IPS DF 19.7 (cell line): ENCODE measurements around the gene TBX15.

ENCODE experiments used
- DNase-seq: peaks from one replicate; pipeline ENCODE4 v3.0.0-alpha.2; 2013; ENCODE audit warnings: low read depth, low spot score

TBX15 gene

GRCh38 chr1:119001181-119002027 is 13.3 kb upstream of the TBX15 start:
- no peak for DNase-seq

- no peak for DNase-seq
Observed at GRCh38 chr1:119000371-119001180, 12.4 kb upstream of the TBX15 start.

GRCh38 chr1:118999348-119000071 is 11.4 kb upstream of the TBX15 start:
- no peak for DNase-seq

GRCh38 chr1:118998171-118998570 is 10.0 kb upstream of the TBX15 start:
- DNase-seq, result no peak

DNA sequence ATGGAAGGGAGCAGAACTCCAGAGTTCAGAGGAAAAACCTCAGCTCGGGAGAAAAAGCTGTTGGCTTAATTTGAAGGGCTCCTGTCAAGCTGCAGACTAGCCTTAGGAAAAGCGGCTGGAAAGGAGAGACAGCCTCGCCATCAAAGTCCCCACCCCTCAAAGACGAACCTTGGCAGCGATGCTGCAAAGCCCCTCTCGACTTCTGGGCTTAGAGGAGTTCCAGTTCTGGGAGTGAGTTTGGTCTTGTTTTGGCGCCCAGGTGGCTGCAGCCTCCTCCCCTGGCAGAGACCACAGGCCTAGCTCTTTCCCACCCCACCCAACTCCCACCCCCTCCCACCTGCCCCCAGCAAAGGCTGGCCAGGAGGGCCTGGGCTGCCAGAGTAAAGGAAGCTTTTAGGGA is 9.1 kb upstream of the TBX15 start:
- no peak for DNase-seq

GRCh38 chr1:118995312-118996016 is 7.3 kb upstream of the TBX15 start:
- DNase-seq, result no peak

DNA sequence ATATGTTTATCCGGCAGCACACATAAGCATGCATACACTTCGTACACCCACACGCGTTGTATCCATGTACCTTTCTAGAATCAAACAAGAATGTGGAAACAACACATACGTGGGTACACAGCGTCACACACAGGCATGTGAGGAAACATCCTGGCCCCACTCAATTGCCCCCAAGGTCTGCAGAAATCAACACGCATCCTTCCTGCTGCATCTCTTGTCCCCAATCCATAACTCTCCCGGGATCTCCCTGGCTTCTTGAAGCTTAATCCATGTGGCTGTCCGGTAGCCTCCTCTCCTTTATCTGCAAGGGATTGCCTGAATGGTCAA is 5.5 kb upstream of the TBX15 start:
- DNase-seq, result no peak

GRCh38 chr1:118992868-118993699 is 4.9 kb upstream of the TBX15 start:
- no peak for DNase-seq

DNA sequence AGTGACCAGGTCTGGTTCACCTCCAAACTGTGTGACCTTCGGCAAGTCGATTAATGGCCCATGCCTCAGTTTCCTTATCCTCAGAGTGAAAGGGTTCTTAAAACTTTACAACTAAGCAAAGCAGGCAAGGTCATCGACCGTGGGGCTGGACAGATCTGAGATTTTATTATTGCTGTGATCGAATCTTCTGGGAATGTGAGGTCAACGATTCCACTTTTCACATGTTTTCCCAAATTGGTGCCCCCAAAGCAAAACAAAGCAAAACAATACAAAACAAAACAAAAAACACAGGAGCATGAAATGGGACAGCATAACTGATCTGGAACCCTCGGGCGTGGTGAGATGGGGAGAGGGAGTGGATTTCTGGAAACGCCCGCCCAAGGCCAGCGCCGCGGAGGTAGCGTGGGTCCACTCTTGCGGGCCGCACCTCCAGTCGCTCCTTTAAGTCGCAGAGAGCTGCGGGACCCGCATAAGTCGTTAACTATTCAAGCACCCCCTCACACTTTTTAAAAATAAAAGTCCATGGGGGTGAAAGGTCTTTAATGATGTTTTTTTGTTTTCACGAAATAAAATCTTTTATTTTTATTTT is 4.2 kb upstream of the TBX15 start:
- DNase-seq, result no peak

DNA sequence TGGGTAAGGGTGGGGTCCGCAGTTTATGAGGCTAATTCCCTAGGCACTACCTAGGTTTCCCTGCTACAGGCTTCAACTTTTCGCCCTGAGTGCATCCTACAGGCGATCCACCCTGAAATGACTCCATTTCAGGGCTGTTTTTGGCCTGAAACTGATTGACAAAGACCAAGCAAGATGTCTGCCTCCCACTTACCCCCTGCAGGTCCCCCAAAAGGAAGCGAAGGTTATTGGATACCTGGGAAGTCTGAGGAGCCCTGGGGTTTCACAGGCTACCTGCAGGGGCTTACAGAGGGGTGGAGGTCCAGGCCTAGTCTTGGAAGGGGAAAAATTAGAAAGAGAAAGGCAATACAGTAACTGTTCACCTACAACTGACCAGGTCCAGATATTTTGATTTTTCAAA is 3.3 kb upstream of the TBX15 start:
- DNase-seq, result no peak

DNA sequence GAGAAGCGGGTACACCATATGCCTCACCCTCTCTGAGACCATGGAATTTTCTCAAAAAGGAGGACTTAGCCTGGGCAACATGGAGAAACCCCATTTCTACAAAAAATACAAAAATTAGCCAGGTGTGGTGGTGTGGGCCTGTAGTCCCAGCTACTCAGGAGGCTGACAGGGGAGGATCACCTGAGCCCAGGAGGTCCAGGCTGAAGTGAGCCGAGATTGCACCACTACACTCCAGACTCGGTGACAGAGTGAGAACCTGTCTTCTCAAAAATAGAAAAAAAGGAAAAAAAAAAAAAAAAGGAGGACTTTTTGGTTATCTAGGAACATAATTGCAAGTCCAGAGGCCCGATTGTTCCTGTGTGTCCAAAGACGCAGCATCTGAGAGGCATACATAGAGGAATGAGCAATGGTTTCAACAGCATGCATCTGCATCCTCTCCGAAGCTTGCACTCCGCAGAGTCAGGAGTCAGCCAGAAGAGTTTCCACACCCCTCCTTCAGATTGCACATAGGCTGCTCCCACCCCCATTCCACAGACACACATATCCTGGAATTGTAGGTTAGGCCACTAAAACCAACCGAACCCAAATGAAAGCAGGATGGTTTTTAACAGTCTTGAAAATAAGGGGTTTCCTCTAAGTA is 2.5 kb upstream of the TBX15 start:
- DNase-seq, result no peak

DNA sequence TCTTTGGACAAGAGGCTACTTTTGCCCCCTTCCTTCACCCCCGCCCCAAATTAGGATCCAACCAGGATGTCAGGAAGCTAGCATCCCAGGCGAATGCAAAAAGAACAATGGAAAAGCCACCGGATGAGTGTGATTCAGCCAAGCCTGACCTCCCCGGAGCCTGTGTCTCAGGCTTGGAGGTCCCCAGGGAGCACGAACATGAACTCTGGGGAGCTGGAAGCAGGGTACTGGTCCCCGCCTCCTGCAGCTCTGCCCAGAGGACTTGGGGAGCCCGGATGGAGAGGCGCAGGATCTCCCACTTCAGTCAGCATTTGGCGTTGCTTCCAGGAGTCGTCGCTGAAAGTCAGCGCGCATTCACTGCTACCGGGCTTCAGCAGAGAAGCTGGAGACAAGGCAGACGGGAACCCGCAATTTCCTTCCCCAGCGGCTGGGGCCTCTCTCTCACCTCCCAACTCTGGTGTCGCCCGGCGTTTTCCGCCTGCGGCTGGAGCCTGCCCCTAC is 1.8 kb upstream of the TBX15 start:
- peak; percentile 75 for DNase-seq

DNA sequence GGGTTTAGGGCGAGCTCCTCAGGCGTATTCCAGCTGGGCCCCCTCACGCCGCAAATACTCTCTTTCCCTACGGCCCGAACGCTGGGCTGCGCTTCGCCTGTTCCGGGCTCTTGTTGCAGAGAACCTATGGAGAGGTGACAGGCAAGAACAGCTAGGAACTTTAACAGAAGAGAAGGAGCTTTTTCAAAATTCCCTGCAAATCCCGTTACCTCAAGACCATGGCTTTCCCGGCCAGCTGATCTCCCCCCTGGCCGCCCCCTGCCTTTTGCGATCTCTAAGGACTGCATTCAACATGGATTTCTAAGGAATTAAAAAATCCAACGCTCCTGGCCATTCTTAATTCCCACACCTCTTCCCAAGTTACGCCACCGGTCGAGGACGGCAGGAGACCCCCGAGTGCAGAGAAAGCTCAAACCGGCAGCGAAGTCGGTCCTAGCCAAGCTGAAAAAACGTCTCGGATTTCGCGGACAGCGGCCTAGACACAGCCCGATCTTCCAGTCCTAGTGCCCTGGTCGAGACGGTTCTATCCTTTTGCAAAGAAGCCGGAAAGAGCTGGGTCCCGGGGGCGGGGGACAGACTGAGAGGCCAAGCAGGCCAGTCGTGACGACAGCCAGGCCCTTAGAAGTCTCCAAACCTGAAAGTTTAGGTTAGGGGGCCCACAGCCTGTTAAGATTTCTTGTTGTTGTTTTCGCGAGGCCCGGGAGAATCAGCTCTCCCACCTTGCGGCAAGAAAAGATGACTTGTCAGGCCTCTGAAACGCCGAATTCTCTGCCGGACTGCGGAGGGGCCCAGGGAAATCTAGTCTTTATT is 1.1 kb upstream of the TBX15 start:
- no peak for DNase-seq

GRCh38 chr1:118987468-118988185 is 516 bp downstream of the TBX15 start:
- no peak for DNase-seq

DNA sequence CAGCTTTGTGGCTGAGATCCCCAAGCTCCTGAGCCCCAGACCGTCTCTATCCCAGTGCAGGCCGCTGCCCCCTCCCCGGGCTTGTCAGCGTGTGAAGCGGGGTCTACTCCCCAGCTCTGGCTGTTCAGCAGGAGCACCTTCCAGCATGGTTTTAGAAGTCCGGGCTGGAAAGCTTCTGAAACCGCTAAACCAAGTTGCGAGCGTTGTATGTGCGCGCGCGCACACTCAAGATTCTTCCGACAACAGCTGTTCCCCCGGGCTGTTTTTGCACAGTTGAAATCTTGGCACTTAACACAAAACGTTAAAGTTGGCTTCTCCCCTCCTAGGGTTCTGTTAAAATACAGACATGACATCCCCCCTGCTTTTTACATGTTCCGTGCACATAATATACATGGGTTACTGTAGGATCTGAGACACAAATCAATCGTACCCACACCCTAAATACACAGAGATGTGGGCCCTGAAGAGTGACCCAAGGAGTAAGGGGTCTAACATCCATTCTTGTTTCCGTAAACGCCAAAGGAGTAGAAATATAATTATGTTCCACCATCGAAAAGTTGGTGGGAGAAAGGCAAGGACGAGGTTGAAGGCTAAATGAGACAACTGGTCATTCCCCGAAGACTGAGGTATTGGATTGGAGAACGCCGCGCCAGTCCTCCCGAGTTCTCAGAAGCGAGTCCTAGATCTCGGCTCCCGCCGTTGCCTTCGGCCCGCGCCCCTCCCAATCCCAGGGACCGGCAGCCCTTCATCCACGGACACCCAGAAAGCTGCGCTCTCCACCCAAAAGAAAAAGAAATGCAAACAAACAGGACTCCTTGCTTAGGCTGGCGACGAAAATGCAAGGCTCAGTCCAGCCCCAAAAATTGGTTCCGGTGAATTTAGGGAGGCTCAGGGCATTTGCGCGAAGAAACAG is 1.3 kb downstream of the TBX15 start:
- no peak for DNase-seq

DNA sequence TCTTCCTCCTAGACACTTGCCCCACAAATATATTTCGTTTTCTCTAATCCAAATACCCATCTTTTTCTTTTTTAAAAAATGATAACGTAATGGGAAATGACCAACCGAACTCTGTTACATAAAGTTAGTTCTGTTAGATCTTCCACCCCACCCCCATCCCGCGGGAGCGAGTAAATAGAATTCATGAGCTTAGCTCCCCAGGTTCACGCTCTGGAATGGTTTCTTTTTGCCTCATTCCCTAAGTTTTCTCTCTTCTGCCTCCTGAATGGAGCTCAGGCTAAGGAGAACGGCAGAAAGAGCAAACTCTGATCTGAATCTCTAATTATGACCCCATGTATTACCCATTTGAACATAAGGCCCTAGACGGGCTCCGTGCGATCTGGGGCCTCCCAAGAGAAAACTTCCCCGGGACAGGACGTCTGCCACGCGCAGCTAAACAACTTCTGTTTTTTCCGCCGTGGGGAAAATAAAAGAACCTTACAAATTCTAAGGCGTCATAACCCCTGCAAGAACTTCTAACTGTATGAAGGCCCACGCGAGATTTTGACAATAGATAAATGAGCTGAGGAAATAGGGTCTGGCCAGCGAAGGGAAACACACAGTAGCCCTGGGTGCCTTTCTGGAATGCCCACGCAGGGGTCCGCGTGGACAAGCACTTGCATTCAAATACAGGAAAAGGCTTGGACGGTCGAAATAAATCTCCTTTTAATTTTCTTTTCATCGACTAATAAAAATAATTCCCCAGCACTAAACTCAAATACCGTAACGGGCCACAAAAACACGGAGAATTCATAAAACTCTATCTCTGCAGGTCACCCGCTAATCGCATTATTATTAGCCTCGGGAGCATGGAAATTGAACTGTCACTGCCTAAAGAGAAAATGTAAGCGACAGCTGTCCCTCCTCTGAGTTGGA is 2.2 kb downstream of the TBX15 start:
- DNase-seq, result no peak
